HepG2 (cell line): Measurements from ENCODE around the gene HOMEZ. TPM values are rescaled to one million over a fixed set of nuclear protein-coding genes. Genes with fewer than 3 reads are reported as not detected.

ENCODE experiments used
- FOXP1 ChIP-seq, 2 experiments: fragments of 450-650 bp in 1 of 2; IDR thresholded peaks; 2 replicates each; pipeline ENCODE4 v1.6.1; 2017 to 2018; ENCODE audit warnings: antibody characterized with exemption in 1 of 2
- IRX3 ChIP-seq: sonication (generic); formaldehyde crosslinking; IDR thresholded peaks from 2 replicates; pipeline ENCODE4 v1.8.1; 2023; ENCODE audit warnings: mild to moderate bottlenecking, low read depth, missing genetic modification reagents, borderline replicate concordance
- ISX ChIP-seq: sonication (generic); formaldehyde crosslinking; conservative IDR thresholded peaks from 2 replicates; pipeline ENCODE4 v1.5.0; 2020; ENCODE audit warnings: missing genetic modification reagents
- KDM5A ChIP-seq: fragments of 200-600 bp; sonication (generic); IDR thresholded peaks from 2 replicates; pipeline ENCODE4 v1.7.0; 2018; ENCODE audit warnings: antibody characterized with exemption, mild to moderate bottlenecking, low read length, borderline replicate concordance
- MED13 ChIP-seq: sonication (generic); formaldehyde crosslinking; IDR thresholded peaks from 2 replicates; pipeline ENCODE4 v1.5.0; 2020; ENCODE audit warnings: missing genetic modification reagents
- MNT ChIP-seq: fragments of 450-650 bp; IDR thresholded peaks from 2 replicates; pipeline ENCODE4 v1.6.1; 2016
- RXRA ChIP-seq: sonication (generic); formaldehyde crosslinking; IDR thresholded peaks from 2 replicates; pipeline ENCODE4 v1.5.1; 2020; ENCODE audit warnings: missing genetic modification reagents
- TBX3 ChIP-seq: fragments of 450-650 bp; IDR thresholded peaks from 2 replicates; pipeline ENCODE4 v1.6.1; 2017; ENCODE audit warnings: antibody characterized with exemption, mild to moderate bottlenecking, inconsistent platforms, borderline replicate concordance
- ZFP37 ChIP-seq: sonication (generic); formaldehyde crosslinking; IDR thresholded peaks from 2 replicates; pipeline ENCODE4 v1.4.0; 2020; ENCODE audit warnings: missing genetic modification reagents, borderline replicate concordance
- ZKSCAN1 ChIP-seq: fragments of 150-350 bp; IDR thresholded peaks from 2 replicates; pipeline ENCODE4 v1.6.1; 2014; ENCODE audit warnings: low read length
- ZNF160 ChIP-seq: sonication (generic); formaldehyde crosslinking; IDR thresholded peaks from 2 replicates; pipeline ENCODE4 v1.8.0; 2022; ENCODE audit warnings: mild to moderate bottlenecking, inconsistent platforms, missing genetic modification reagents
- ZNF768 ChIP-seq: sonication (generic); formaldehyde crosslinking; IDR thresholded peaks from 2 replicates; pipeline ENCODE4 v1.4.0; 2020; ENCODE audit warnings: missing genetic modification reagents
- ZNF775 ChIP-seq: sonication (generic); formaldehyde crosslinking; IDR thresholded peaks from 2 replicates; pipeline ENCODE4 v1.4.0; 2020; ENCODE audit warnings: missing genetic modification reagents, mild to moderate bottlenecking, moderate library complexity, borderline replicate concordance
- ZNF781 ChIP-seq: sonication (generic); formaldehyde crosslinking; IDR thresholded peaks from 2 replicates; pipeline ENCODE4 v1.5.1; 2020; ENCODE audit warnings: borderline replicate concordance, mild to moderate bottlenecking, missing genetic modification reagents; ENCODE audit errors: not compliant biosample characterization
- ZNF839 ChIP-seq: sonication (generic); formaldehyde crosslinking; IDR thresholded peaks from 2 replicates; pipeline ENCODE4 v1.4.0; 2020; ENCODE audit warnings: missing genetic modification reagents, mild to moderate bottlenecking, borderline replicate concordance
- polyA plus RNA-seq, 8 experiments: library from polyadenylated mRNA; depleted of rRNA in 3 of 8; stranded (reverse) in 7 of 8; unstranded in 1 of 8; fragments of >200 nt; fragmentation: Illumina TruSeq in 4 of 8; extraction: Trizol in 4 of 8; gene quantifications; 2 replicates each; pipeline versions ENCODE4 v1.2.1 to v1.2.3, GENCODE V29; 2011 to 2016; ENCODE audit warnings: low read depth in 4 of 8, missing spikeins in 1 of 8, mixed read lengths in 1 of 8; ENCODE audit not compliant: insufficient read depth in 1 of 8
- total RNA-seq, 5 experiments: library from RNA; depleted of rRNA; stranded (reverse); fragments of >200 nt; fragmentation: Illumina TruSeq; extraction: Trizol; gene quantifications; 2 replicates each; pipeline ENCODE4 v1.2.3, GENCODE V29; 2016; ENCODE audit warnings: low read depth in 1 of 5
- TF ChIP-seq, protein P1 (sequence below), 2 experiments: sonication (generic) in 1 of 2; formaldehyde crosslinking in 1 of 2; IDR thresholded peaks; 2 replicates each; pipeline versions ENCODE4 v1.6.1 to v1.9.0; 2014 to 2022; ENCODE audit warnings: antibody characterized with exemption in 1 of 2, borderline replicate concordance in 1 of 2, inconsistent platforms in 1 of 2, low read depth in 1 of 2, missing genetic modification reagents in 1 of 2
- TF ChIP-seq, protein P2 (sequence below): sonication (generic); formaldehyde crosslinking; IDR thresholded peaks from 2 replicates; pipeline ENCODE4 v1.4.0; 2020; ENCODE audit warnings: missing genetic modification reagents, borderline replicate concordance

HOMEZ gene
- total and polyA plus RNA-seq, 2 of the 13 experiments (the other 11 are each of a cell fraction or from before 2014, with no cell fraction given): 14.5 to 31.8 TPM

- TF ChIP-seq, protein P1, sequence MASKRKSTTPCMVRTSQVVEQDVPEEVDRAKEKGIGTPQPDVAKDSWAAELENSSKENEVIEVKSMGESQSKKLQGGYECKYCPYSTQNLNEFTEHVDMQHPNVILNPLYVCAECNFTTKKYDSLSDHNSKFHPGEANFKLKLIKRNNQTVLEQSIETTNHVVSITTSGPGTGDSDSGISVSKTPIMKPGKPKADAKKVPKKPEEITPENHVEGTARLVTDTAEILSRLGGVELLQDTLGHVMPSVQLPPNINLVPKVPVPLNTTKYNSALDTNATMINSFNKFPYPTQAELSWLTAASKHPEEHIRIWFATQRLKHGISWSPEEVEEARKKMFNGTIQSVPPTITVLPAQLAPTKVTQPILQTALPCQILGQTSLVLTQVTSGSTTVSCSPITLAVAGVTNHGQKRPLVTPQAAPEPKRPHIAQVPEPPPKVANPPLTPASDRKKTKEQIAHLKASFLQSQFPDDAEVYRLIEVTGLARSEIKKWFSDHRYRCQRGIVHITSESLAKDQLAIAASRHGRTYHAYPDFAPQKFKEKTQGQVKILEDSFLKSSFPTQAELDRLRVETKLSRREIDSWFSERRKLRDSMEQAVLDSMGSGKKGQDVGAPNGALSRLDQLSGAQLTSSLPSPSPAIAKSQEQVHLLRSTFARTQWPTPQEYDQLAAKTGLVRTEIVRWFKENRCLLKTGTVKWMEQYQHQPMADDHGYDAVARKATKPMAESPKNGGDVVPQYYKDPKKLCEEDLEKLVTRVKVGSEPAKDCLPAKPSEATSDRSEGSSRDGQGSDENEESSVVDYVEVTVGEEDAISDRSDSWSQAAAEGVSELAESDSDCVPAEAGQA (IDR thresholded peaks at IDR 0.05; ENCODE audit: low read depth): no peak
- TF ChIP-seq, protein P1 (CRISPR knock-in tag; IDR thresholded peaks at IDR 0.05; ENCODE audit: borderline replicate concordance): peak; percentile 38; the same call in 1 of the 2 replicates
- TF ChIP-seq MED13 (CRISPR knock-in tag) (0 out of 2 replicates have a peak, but pooled peaks have one; percentile 52), ZNF781 (peak; percentile 94), ZNF160 (CRISPR knock-in tag) (0 out of 2 replicates have a peak, but pooled peaks have one; percentile 33), ZNF768 (CRISPR knock-in tag) (peak; percentile 83), ZNF839 (no peak; the same call in 1 of the 2 replicates), KDM5A (peak; percentile 72), MNT (no peak), TBX3 (no peak), RXRA (peak; percentile 70), ZNF775 (CRISPR knock-in tag) (peak; percentile 1; the same call in 1 of the 2 replicates), FOXP1 (IDR thresholded peaks at IDR 0.05) (no peak), FOXP1 (CRISPR knock-in tag; IDR thresholded peaks at IDR 0.05) (no peak), ZKSCAN1 (peak; percentile 41; the same call in 1 of the 2 replicates), ISX (CRISPR knock-in tag) (peak; percentile 74), IRX3 (CRISPR knock-in tag) (0 out of 2 replicates have a peak, but pooled peaks have one; percentile 55), ZFP37 (peak; percentile 57; the same call in 1 of the 2 replicates)
- TF ChIP-seq, protein P2, sequence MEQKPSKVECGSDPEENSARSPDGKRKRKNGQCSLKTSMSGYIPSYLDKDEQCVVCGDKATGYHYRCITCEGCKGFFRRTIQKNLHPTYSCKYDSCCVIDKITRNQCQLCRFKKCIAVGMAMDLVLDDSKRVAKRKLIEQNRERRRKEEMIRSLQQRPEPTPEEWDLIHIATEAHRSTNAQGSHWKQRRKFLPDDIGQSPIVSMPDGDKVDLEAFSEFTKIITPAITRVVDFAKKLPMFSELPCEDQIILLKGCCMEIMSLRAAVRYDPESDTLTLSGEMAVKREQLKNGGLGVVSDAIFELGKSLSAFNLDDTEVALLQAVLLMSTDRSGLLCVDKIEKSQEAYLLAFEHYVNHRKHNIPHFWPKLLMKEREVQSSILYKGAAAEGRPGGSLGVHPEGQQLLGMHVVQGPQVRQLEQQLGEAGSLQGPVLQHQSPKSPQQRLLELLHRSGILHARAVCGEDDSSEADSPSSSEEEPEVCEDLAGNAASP: peak; percentile 48
These were observed 35.9 kb upstream of the HOMEZ start (continued) for GRCh38 chr14:23321572-23322547.
